Measurements from ENCODE around the gene ZNF516. TPM values are rescaled to one million over a fixed set of nuclear protein-coding genes. Genes with fewer than 3 reads are reported as not detected.
A peak's percentile ranks its signal among the peaks of the same experiment; 100 is the strongest.
"Not testable (repeated sequence)": the region's sequence is repeated elsewhere in the genome, so short reads cannot be mapped to it uniquely, and the experiment has no call there.

ZNF516 gene
- total RNA-seq, 6 experiments from 2014 or later = 34.6 to 52.2 (median 42.2) TPM

- TF ChIP-seq, protein P1, sequence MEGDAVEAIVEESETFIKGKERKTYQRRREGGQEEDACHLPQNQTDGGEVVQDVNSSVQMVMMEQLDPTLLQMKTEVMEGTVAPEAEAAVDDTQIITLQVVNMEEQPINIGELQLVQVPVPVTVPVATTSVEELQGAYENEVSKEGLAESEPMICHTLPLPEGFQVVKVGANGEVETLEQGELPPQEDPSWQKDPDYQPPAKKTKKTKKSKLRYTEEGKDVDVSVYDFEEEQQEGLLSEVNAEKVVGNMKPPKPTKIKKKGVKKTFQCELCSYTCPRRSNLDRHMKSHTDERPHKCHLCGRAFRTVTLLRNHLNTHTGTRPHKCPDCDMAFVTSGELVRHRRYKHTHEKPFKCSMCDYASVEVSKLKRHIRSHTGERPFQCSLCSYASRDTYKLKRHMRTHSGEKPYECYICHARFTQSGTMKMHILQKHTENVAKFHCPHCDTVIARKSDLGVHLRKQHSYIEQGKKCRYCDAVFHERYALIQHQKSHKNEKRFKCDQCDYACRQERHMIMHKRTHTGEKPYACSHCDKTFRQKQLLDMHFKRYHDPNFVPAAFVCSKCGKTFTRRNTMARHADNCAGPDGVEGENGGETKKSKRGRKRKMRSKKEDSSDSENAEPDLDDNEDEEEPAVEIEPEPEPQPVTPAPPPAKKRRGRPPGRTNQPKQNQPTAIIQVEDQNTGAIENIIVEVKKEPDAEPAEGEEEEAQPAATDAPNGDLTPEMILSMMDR (IDR thresholded peaks at IDR 0.05) = no peak
- peaks cover 55% of the 10 kb centered on the region for H3K4me1 Mint-ChIP-seq (ENCODE audit: low read depth)
- H3K9me3 Mint-ChIP-seq = no peaks in the 10 kb centered on the region
- DNase-seq = no peak
- H3K4me3 Mint-ChIP-seq = peak overlapping the region; percentile 41; the same call in 1 of the 2 replicates
- H3K27me3 Mint-ChIP-seq (ENCODE audit: insufficient read depth) = peaks cover 2% of the 10 kb centered on the region; the same call in 1 of the 2 replicates
- peaks cover 22% of the 10 kb centered on the region for H3K36me3 Mint-ChIP-seq (ENCODE audit: low read depth)
- peak overlapping the region; percentile 76 for H3K27ac Mint-ChIP-seq
Measured at GRCh38 chr18:76479351-76480238, 15.4 kb downstream of the ZNF516 start.

DNA sequence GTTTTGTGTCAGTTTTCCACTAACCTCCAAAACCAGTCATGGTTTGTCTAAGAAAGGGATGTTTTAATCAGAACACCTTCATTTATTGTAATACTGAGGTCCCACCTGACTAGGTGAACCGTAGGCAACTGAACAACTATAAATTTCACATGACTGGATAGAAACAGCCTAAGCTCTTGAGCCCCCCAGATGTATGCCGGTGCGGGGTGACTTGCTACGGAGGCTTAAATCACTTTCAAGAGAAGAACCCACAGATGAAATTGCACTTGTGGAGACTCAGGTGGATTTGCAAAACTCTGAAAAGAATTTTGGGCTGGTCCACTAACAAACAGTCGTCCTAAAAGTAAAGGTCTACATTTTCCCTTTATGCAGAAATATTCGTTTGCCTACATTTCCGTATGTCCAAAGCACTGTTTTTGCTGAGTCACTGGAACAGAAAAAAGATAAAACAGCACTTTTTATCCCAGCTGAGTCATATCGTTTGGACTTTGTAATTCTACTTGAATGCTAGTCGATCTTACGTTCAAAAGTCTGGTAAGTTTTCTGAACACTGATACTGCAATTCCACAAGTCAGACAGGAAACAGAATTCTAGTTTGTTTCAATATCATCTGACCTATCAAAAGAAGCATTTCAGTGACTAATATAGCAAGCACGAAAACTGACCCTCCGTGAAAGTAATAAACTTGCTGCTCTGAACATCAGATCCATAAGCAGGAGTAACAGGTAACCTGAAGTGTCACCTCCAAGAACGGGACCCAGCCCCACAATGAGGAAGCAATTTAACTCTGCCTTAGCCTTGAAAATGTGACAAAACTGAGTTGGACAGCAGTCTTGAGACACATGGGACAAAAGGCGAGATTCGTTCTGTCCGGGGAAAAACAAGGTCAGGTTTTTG, 18.1 kb downstream of the ZNF516 start:
- DNase-seq = peak; percentile 96
- H3K9me3 Mint-ChIP-seq = no peaks in the 10 kb centered on the region
- H3K4me1 Mint-ChIP-seq (ENCODE audit: low read depth) = peaks cover 81% of the 10 kb centered on the region
- peaks cover 2% of the 10 kb centered on the region; the same call in 1 of the 2 replicates for H3K27me3 Mint-ChIP-seq (ENCODE audit: insufficient read depth)
- TF ChIP-seq, protein P1 (IDR thresholded peaks at IDR 0.05) = no peak
- peak overlapping the region; percentile 87 for H3K4me3 Mint-ChIP-seq
- peaks cover 10% of the 10 kb centered on the region for H3K36me3 Mint-ChIP-seq (ENCODE audit: low read depth)
- peak overlapping the region; percentile 96 for H3K27ac Mint-ChIP-seq

DNA sequence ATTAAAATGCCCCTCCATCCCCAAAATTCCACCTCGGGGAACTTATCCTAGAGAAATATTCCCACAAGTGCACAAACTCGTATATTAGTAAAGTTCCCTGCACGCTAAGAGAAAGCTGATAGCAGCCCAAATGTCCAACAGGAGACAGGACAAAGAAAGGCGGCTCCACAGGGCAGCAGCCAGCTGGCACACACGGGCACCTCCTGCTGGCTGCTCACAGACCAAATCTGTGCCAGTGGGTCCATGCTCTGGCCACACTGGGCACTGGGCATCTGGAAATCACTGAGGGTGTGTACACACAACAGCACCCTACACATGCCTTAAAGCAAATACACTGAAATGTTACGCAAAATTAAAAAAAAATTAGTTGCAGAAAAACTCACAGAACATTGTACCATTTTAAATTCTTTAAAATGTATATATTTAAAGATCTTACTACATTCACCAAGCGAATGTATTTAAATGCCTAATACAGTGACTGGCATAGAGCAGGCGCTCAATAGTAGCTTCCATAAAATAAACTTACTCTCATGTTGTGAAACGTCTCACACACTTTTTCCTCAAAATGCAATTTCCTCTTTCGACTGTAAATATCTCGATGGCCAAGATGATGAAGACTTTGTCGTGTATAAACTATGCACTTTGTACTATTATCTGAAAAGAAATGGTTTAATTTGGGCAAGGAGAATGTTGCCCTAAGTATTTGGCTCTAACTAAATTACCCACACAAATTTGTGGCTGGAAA, 19.4 kb downstream of the ZNF516 start:
- H3K27me3 Mint-ChIP-seq (ENCODE audit: insufficient read depth) = peaks cover 4% of the 10 kb centered on the region
- peak overlapping the region; percentile 96 for H3K27ac Mint-ChIP-seq
- H3K4me1 Mint-ChIP-seq (ENCODE audit: low read depth) = peaks cover 87% of the 10 kb centered on the region

GRCh38 chr18:76474824-76475223, 20.2 kb downstream of the ZNF516 start:
- Mint-ChIP-seq H3K4me3 (peak overlapping the region; percentile 87), H3K27ac (peak overlapping the region; percentile 96), H3K4me1 (ENCODE audit: low read depth) (peaks cover 92% of the 10 kb centered on the region), H3K27me3 (ENCODE audit: insufficient read depth) (peaks cover 4% of the 10 kb centered on the region), H3K36me3 (ENCODE audit: low read depth) (peaks cover 5% of the 10 kb centered on the region), H3K9me3 (no peaks in the 10 kb centered on the region)
- TF ChIP-seq, protein P1 (IDR thresholded peaks at IDR 0.05) = no peak
- no peak for DNase-seq

More for the DNA sequence above, 19.4 kb downstream of the ZNF516 start:
- DNase-seq = no peak
- Mint-ChIP-seq H3K9me3 (no peaks in the 10 kb centered on the region), H3K4me3 (peak overlapping the region; percentile 87), H3K36me3 (ENCODE audit: low read depth) (peaks cover 5% of the 10 kb centered on the region)
- TF ChIP-seq, protein P1 (IDR thresholded peaks at IDR 0.05) = peak; percentile 68

DNA sequence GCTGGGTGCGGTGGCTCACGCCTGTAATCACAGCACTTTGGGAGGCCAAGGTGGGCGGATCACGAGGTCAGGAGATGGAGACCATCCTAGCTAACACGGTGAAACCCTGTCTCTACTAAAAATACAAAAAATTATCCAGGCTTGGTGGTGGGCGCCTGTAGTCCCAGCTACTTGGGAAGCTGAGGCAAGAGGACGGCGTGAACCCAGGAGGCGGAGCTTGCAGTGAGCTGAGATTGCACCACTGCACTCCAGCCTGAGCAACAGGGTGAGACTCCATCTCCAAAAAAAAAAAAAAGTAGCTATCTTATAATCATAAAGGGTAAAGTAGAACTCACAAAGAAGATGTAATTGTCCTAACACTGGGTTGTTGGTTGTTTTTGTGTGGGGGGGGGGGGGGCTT, 21.5 kb downstream of the ZNF516 start:
- Mint-ChIP-seq H3K4me3 (peak overlapping the region; percentile 17; the same call in 1 of the 2 replicates), H3K27ac (peak overlapping the region; percentile 68), H3K4me1 (ENCODE audit: low read depth) (peaks cover 94% of the 10 kb centered on the region)
- DNase-seq; H3K9me3 Mint-ChIP-seq; H3K27me3 Mint-ChIP-seq (ENCODE audit: insufficient read depth); H3K36me3 Mint-ChIP-seq (ENCODE audit: low read depth): not testable (repeated sequence)

All from HFFc6 (cell line).